ENCODE measurements around the gene HSD17B13.

Gene HSD17B13

DNA sequence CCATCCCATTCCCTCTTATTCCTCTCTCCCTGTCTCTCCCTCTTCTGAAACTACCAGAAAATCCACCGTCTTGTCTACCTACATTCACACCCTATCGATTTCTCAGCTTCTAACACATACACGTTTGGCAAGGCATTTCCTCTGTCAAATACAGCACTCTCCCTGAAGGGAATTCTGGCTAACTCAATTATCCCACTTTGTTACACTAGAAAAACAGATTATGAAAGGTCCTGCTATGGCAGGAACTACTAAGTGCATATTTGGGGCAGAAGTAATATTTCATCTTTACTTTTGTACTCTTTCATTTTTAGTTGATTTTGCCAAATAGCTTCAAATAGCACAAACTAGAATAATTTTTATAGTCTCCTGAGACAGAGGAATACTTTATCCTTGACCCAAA is 55.7 kb downstream of the HSD17B13 start:
- FAIRE-seq (no peak), DNase-seq (ENCODE audit: insufficient read length, low spot score) (no peak)
- no peak for TF ChIP-seq POLR2A (IDR thresholded peaks at IDR 0.05; ENCODE audit: low read depth, low read length)

DNA sequence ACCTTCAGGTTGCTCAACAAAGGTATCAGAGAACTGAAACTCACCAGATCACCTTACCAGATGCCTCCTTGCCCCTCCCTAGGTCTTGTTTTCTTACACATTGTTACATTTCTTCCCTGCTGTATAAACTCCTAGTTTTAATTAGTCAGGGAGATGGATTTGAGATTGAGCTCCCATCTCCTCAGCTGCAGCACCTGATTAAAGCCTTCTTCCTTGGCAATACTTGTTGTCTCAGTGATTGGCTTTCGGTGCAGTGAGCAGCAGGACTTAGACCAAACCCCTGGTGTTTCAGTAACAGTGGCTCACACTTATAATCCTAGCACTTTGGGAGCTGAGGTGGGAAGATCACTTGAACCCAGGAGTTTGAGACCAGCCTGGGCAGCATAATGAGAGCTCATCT is 59.8 kb downstream of the HSD17B13 start:
- no peak for TF ChIP-seq POLR2A (IDR thresholded peaks at IDR 0.05; ENCODE audit: low read depth, low read length)
- no peak for FAIRE-seq
- DNase-seq (ENCODE audit: insufficient read length, low spot score), result no peak

DNA sequence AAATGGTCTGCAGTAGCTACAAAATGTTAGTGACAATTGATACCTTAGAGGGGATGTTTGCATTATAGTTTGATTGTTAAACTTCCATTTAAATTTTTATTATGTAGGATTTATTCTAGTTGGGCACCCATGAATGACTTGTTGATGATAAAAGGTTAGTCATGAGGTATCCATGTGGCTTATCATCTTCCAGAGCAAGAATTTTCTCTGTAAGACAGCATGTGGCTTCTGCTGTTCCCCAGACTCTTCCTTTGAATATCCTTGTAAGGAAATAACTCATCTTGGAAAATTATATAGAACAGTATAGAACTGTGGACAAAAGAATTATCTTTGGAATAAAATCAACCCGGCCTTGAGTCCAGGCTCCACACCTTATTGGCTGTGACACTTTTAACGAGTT is 62.2 kb downstream of the HSD17B13 start:
- TF ChIP-seq POLR2A (IDR thresholded peaks at IDR 0.05; ENCODE audit: low read depth, low read length), result no peak
- DNase-seq (ENCODE audit: insufficient read length, low spot score) (no peak), FAIRE-seq (no peak)

DNA sequence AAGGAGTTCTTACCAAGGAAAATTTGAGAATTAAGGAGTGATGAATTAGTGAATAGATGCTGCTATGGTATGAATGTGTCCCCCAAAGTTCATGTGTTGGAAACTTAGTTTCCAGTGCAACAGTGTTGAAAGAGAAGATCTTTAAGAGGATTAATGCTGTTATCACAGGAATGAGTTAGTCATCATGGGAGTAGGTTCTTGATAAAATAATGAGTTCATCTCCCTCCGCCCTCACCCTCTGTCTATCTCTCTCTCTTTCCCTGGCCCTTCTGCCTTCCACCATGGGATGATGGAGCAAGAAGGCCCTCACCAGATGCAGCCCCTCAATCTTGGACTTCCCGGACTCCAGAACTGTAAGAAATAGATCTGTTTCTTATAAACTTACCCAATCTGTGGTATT is 64.0 kb downstream of the HSD17B13 start:
- no peak for FAIRE-seq
- no peak for TF ChIP-seq POLR2A (IDR thresholded peaks at IDR 0.05; ENCODE audit: low read depth, low read length)
- DNase-seq (ENCODE audit: insufficient read length, low spot score), result no peak

DNA sequence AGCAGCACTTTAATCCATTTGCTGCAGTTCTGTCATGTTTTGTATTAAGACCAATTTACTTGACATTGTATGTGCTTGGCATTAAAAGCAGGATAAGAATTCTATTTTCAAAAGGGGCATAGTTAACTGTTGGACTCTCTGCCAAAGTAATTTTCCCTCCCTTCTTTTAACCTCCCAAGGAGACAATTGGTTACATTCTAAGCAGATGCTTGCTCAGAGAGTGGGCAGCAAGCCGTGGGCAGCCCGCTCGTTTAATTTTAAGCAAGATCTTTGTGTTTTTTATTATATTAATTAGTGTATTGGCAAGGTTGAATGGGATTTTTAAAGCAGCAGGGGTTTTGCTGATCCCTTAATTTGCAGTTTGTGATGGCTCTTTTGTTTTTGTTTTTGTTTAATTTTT is 65.2 kb downstream of the HSD17B13 start:
- TF ChIP-seq POLR2A (IDR thresholded peaks at IDR 0.05; ENCODE audit: low read depth, low read length), result no peak
- no peak for DNase-seq (ENCODE audit: insufficient read length, low spot score)
- FAIRE-seq, result no peak

DNA sequence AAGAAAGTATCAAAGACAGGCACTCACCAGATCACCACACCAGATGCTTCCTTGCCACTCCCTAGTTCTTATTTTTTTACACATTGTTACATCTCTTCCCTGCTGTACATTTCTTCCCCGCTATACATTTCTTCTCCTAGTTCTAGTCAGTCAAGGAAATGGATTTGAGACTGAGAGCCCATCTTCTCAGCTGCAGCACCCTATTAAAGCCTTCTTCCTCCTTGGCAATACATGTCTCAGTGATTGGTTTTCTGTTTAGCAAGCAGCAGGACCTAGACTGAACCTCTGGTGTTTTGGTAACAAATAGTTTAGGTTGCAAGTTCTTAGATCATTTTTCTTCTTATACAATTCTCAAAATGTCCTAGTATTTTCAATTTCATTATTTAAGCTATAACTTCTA is 66.9 kb downstream of the HSD17B13 start:
- DNase-seq (ENCODE audit: insufficient read length, low spot score) (no peak), FAIRE-seq (no peak)
- no peak for TF ChIP-seq POLR2A (IDR thresholded peaks at IDR 0.05; ENCODE audit: low read depth, low read length)
